HCT116 (cell line): ENCODE data around the gene SIRPG. TPM values are rescaled to one million over a fixed set of nuclear protein-coding genes. Genes with fewer than 3 reads are reported as not detected.
"Not testable (repeated sequence)": the region's sequence is repeated elsewhere in the genome, so short reads cannot be mapped to it uniquely, and the experiment has no call there.

Experiments
- ATAC-seq: fragments of 200-7000 bp; cut with Tn5 transposase; 2 replicates; pipeline ENCODE4 v1.9.1; 2020; ENCODE audit warnings: mild to moderate bottlenecking, moderate library complexity
- BruUV-seq: library from RNA; stranded (reverse); fragments of 400-500 nt; replicated peaks from 2 replicates; lab custom pipeline; 2021; lab: Mats Ljungman, UMichigan
- CTCF ChIA-PET: fragments of 300-600 bp; sonication (Branson Sonifier 250); formaldehyde crosslinking; loops from one replicate; lab custom pipeline; 2021; ENCODE audit warnings: antibody characterized with exemption; lab: Charles Lee
- POLR2A ChIA-PET: fragments of 300-600, 350-600 bp; sonication (Branson Sonifier 250); formaldehyde crosslinking; loops from one replicate; lab custom pipeline; 2021; ENCODE audit warnings: antibody characterized with exemption; lab: Charles Lee
- RAD21 ChIA-PET, 2 experiments: fragments of 300-600 bp; sonication (Branson Sonifier 250); formaldehyde crosslinking; loops; one replicate each; lab custom pipeline; 2023; ENCODE audit warnings: low total read pairs in 2 of 2; ENCODE audit not compliant: uncharacterized antibody in 2 of 2, unreplicated experiment in 2 of 2, low non-redundant PET in 1 of 2; lab: Charles Lee
- DNase-seq: peaks from one replicate; pipeline ENCODE4 v3.0.0-alpha.2; 2010; ENCODE audit warnings: low read depth, low spot score
- H2AFZ ChIP-seq: fragments of 200-600 bp; shearing (Covaris generic), sonication (generic); 2 replicates; pipeline ENCODE4 v1.6.1; 2017; ENCODE audit warnings: low read depth, mixed run types, mixed read lengths, antibody characterized with exemption, low read length; ENCODE audit not compliant: poor library complexity, severe bottlenecking
- H3K27ac ChIP-seq: 2 replicates; pipeline ENCODE4 v1.5.1; 2012; ENCODE audit warnings: low read depth, low read length
- H3K27me3 ChIP-seq: fragments of 200-600 bp; sonication (generic); 2 replicates; pipeline ENCODE4 v1.6.1; 2016; ENCODE audit warnings: mixed run types, low read length, mixed read lengths; ENCODE audit not compliant: insufficient read depth
- H3K36me3 ChIP-seq, 2 experiments: fragments of 200-500 bp in 1 of 2; fragments of 200-600 bp in 1 of 2; sonication (Bioruptor generic) in 1 of 2; sonication (generic) in 1 of 2; 2 replicates each; pipeline versions ENCODE4 v1.5.1 to v1.6.1; 2014 to 2016; ENCODE audit warnings: low read length in 2 of 2, inconsistent platforms in 1 of 2, mixed read lengths in 1 of 2, mixed run types in 1 of 2; ENCODE audit not compliant: insufficient read depth in 2 of 2, control insufficient read depth in 1 of 2
- H3K4me1 ChIP-seq, 2 experiments: fragments of 200-600 bp in 1 of 2; sonication (generic) in 1 of 2; 2 replicates each; pipeline versions ENCODE4 v1.5.1 to v1.6.1; 2012 to 2017; ENCODE audit warnings: low read length in 2 of 2, inconsistent platforms in 1 of 2, mild to moderate bottlenecking in 1 of 2, mixed read lengths in 1 of 2, mixed run types in 1 of 2, moderate library complexity in 1 of 2; ENCODE audit not compliant: insufficient read depth in 2 of 2, control insufficient read depth in 1 of 2
- H3K4me2 ChIP-seq: fragments of 200-600 bp; sonication (generic); 2 replicates; pipeline ENCODE4 v1.6.1; 2017; ENCODE audit warnings: mixed run types, low read length, mixed read lengths
- H3K4me3 ChIP-seq, 2 experiments: fragments of 200-600 bp in 1 of 2; sonication (generic) in 1 of 2; replicated peaks in 1 of 2; 2 replicates each; pipeline ENCODE4 v1.5.1; 2011 to 2016; ENCODE audit warnings: low read length in 2 of 2, control low read depth in 1 of 2, low read depth in 1 of 2, mild to moderate bottlenecking in 1 of 2, mixed read lengths in 1 of 2, mixed run types in 1 of 2
- H3K79me2 ChIP-seq: fragments of 200-600 bp; sonication (generic); 2 replicates; pipeline ENCODE4 v1.6.1; 2017; ENCODE audit warnings: mild to moderate bottlenecking, mixed run types, low read length, moderate library complexity, mixed read lengths; ENCODE audit not compliant: insufficient read depth
- H3K9ac ChIP-seq: fragments of 200-600 bp; sonication (generic); 2 replicates; pipeline ENCODE4 v1.6.1; 2016; ENCODE audit warnings: low read length, mixed read lengths
- H3K9me2 ChIP-seq: fragments of 200-600 bp; sonication (generic), shearing (Covaris generic); 2 replicates; pipeline ENCODE4 v1.6.1; 2017; ENCODE audit warnings: mixed run types, mild to moderate bottlenecking, moderate library complexity; ENCODE audit not compliant: insufficient read depth
- H3K9me3 ChIP-seq, 2 experiments: fragments of 200-500 bp in 1 of 2; fragments of 200-600 bp in 1 of 2; sonication (Bioruptor generic) in 1 of 2; sonication (generic) in 1 of 2; 2 replicates each; pipeline ENCODE4 v1.6.1; 2014 to 2017; ENCODE audit warnings: low read length in 2 of 2, mixed read lengths in 2 of 2, inconsistent platforms in 1 of 2, low read depth in 1 of 2, mild to moderate bottlenecking in 1 of 2, mixed run types in 1 of 2, moderate library complexity in 1 of 2; ENCODE audit not compliant: control insufficient read depth in 1 of 2, insufficient read depth in 1 of 2
- H4K20me1 ChIP-seq: fragments of 200-600 bp; sonication (generic), shearing (Covaris generic); 2 replicates; pipeline ENCODE4 v1.6.1; 2017; ENCODE audit warnings: mixed run types, mild to moderate bottlenecking, moderate library complexity; ENCODE audit not compliant: insufficient read depth
- CBX3 ChIP-seq: IDR thresholded peaks from 2 replicates; pipeline ENCODE4 v1.6.1; 2012; ENCODE audit warnings: low read depth
- CEBPB ChIP-seq: IDR thresholded peaks from 2 replicates; pipeline ENCODE4 v1.6.1; 2012; ENCODE audit warnings: low read depth
- CTCF ChIP-seq, 3 experiments: fragments of 200-600 bp in 1 of 3; sonication (generic) in 1 of 3; IDR thresholded peaks in 2 of 3; conservative IDR thresholded peaks in 1 of 3; 2 replicates each; pipeline ENCODE4 v1.5.1; 2012 to 2017; ENCODE audit warnings: low read depth in 2 of 3, low read length in 2 of 3, antibody characterized with exemption in 1 of 3, borderline replicate concordance in 1 of 3, control low read depth in 1 of 3, mild to moderate bottlenecking in 1 of 3, mixed read lengths in 1 of 3, mixed run types in 1 of 3, moderate library complexity in 1 of 3; ENCODE audit not compliant: insufficient read depth in 1 of 3
- ELF1 ChIP-seq: IDR thresholded peaks from 2 replicates; pipeline ENCODE4 v1.6.1; 2012; ENCODE audit warnings: low read depth, borderline replicate concordance
- EZH2phosphoT487 ChIP-seq: fragments of 200-600 bp; IDR thresholded peaks from 2 replicates; pipeline ENCODE4 v1.6.1; 2018; ENCODE audit warnings: antibody characterized with exemption, borderline replicate concordance
- FOSL1 ChIP-seq: IDR thresholded peaks from 2 replicates; pipeline ENCODE4 v1.6.1; 2012; ENCODE audit warnings: low read depth
- POLR2A ChIP-seq: IDR thresholded peaks from 2 replicates; pipeline ENCODE4 v1.7.0; 2011; ENCODE audit warnings: borderline replicate concordance; ENCODE audit not compliant: insufficient read depth, insufficient read length; ENCODE audit errors: extremely low read depth
- RAD21 ChIP-seq: IDR thresholded peaks from 2 replicates; pipeline ENCODE4 v1.6.1; 2012; ENCODE audit warnings: low read depth, mild to moderate bottlenecking
- SIN3A ChIP-seq: IDR thresholded peaks from 2 replicates; pipeline ENCODE4 v1.6.1; 2012; ENCODE audit warnings: low read depth
- YY1 ChIP-seq: IDR thresholded peaks from 2 replicates; pipeline ENCODE4 v1.6.1; 2011; ENCODE audit warnings: low read length, low read depth, moderate library complexity, mild to moderate bottlenecking; ENCODE audit not compliant: insufficient replicate concordance; ENCODE audit errors: extremely low read depth
- ZFX ChIP-seq: fragments of 450-650 bp; IDR thresholded peaks from 2 replicates; pipeline ENCODE4 v1.6.1; 2017
- ZNF274 ChIP-seq: fragments of 200-500 bp; sonication (Bioruptor generic); IDR thresholded peaks from 2 replicates; pipeline ENCODE4 v1.6.1; 2014; ENCODE audit warnings: mild to moderate bottlenecking, low read depth, low read length, inconsistent platforms
- intact Hi-C: fragments of 100-400 bp; cut with micrococcal nuclease; formaldehyde crosslinking; loops from 2 replicates; pipeline ENCODE4 v1.10.0; 2022
- total RNA-seq: library from RNA; stranded (reverse); gene quantifications from one replicate; pipeline ENCODE4 v1.2.1, GENCODE V29; 2021; ENCODE audit not compliant: unreplicated experiment
- TF ChIP-seq, protein P1 (sequence below): IDR thresholded peaks from 2 replicates; pipeline ENCODE4 v1.6.1; 2011; ENCODE audit warnings: mild to moderate bottlenecking, low read length, moderate library complexity; ENCODE audit not compliant: insufficient replicate concordance; ENCODE audit errors: extremely low read depth

The SIRPG gene
- total RNA-seq, 1 experiment from 2014 or later = not detected

DNA sequence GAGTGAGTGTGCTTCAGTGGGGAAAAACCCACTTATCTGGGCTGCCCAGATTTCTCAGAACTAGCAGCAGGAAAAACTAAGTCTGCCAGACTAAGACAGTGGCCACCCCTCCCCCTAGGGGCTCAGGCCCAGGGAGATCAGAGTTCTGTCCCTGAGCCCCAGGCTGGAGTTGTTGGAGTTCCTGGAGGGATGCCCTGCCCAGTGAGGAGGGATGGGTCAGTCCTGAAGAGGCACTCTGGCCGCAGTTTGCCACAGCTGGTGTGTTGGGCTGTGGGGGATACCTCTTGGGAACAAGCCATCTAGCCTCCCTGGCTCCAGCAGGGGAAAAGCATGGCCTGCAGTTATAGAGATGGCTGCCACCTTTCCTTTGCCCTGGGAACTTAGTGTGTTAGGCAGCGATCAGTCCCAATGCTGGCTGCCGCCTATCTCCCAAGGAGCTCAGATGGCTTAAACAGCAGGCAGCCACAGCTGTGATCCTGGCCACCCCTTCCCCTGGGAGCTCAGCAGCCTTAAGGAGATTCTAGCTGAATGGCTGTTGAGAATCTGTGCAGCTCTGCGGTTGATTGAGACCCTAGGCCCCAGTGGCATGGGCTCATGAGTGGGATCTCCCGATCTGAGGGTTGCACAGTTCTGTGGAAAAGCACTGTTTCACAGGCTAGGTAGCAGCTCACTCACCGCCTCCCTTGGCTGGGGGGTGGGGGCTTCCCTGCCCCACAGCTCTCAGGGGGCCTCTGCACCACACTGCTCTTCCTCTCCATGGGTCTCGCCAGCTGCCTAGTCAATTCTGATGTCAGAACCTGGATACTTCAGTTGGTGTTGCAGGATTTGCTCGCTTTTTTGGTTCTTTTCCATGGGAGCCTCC, 13.2 kb downstream of the SIRPG start (continued):
- TF ChIP-seq, protein P1, sequence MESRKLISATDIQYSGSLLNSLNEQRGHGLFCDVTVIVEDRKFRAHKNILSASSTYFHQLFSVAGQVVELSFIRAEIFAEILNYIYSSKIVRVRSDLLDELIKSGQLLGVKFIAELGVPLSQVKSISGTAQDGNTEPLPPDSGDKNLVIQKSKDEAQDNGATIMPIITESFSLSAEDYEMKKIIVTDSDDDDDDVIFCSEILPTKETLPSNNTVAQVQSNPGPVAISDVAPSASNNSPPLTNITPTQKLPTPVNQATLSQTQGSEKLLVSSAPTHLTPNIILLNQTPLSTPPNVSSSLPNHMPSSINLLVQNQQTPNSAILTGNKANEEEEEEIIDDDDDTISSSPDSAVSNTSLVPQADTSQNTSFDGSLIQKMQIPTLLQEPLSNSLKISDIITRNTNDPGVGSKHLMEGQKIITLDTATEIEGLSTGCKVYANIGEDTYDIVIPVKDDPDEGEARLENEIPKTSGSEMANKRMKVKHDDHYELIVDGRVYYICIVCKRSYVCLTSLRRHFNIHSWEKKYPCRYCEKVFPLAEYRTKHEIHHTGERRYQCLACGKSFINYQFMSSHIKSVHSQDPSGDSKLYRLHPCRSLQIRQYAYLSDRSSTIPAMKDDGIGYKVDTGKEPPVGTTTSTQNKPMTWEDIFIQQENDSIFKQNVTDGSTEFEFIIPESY = no peak
- TF ChIP-seq SIN3A (no peak), ZNF274 (no peak)

DNA sequence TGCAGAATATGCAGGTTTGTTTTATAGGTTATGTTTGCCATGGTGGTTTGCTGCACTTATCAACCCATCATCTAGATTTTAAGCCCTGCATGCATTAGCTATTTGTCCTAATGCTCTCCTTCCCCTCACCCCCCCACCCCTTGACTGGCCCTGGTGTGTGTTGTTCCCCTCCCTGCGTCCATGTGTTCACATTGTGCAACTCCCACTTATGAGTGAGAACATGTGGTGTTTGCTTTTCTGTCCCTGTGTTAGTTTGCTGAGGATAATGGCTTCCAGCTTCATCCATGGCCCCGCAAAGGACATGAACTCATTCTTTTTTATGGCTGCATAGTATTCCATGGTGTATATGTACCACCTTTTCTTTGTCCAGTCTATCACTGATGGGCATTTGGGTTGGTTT, 18.9 kb downstream of the SIRPG start:
- H3K36me3 ChIP-seq, H3K4me3 ChIP-seq, POLR2A ChIA-PET, ATAC-seq, H3K27me3 ChIP-seq, intact Hi-C loops, DNase-seq, H3K4me2 ChIP-seq, H3K9me3 ChIP-seq, H3K9ac ChIP-seq, BruUV-seq, H2AFZ ChIP-seq, RAD21 ChIA-PET, CTCF ChIA-PET, H3K9me2 ChIP-seq, H4K20me1 ChIP-seq, H3K79me2 ChIP-seq, H3K4me1 ChIP-seq, H3K27ac ChIP-seq: not testable (repeated sequence)

DNA sequence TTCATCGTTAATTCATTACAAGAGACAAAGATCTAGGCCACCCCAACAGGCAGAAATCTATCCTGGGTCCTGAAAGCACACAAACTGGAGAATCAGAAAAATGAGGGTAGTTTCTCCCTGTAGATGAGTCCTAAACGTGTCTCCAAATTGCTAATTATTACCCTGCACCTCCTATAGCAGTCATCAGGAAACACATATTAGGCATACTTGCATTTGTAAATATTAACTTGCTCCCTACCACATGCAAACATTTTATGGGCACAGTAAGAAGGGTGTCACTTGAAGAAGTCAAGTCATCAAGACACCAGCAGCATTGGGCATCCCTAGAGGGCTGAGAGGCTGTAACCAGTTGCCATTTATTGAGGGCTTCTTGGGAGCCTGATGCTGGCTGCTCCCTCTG, 19.8 kb downstream of the SIRPG start:
- H3K9me3 ChIP-seq = no peaks in the 10 kb centered on the region
- BruUV-seq = no TSS peak
- H3K27ac ChIP-seq = no peak overlapping the region
- no peak overlapping the region for H2AFZ ChIP-seq
- no peaks in the 10 kb centered on the region for H3K9me2 ChIP-seq
- H3K27me3 ChIP-seq = 0 out of 2 replicates have a peak, but pooled peaks cover 6% of the 10 kb centered on the region
- CTCF ChIA-PET = no interaction called here
- DNase-seq (no peak), ATAC-seq (no peak)
- H3K4me2 ChIP-seq = no peak overlapping the region
- H3K4me3 ChIP-seq = no peak overlapping the region
- intact Hi-C loops = no loop called here
- POLR2A ChIA-PET = no interaction called here
- no peak overlapping the region for H3K9ac ChIP-seq
- H3K36me3 ChIP-seq = no peaks in the 10 kb centered on the region
- RAD21 ChIA-PET = no interaction called here
- H3K4me1 ChIP-seq = peaks cover 8 to 10% of the 10 kb centered on the region in 2 experiments
- no peaks in the 10 kb centered on the region for H3K79me2 ChIP-seq
- no peaks in the 10 kb centered on the region for H4K20me1 ChIP-seq
- TF ChIP-seq YY1 (no peak), FOSL1 (no peak), CBX3 (no peak), ZFX (no peak), CTCF (IDR thresholded peaks at IDR 0.05 in 2 of 3, conservative IDR thresholded peaks at IDR 0.05 in 1 of 3; ENCODE audit: borderline replicate concordance in 1 of 3, insufficient read depth in 1 of 3, low read depth in 2 of 3, low read length in 2 of 3) (no peak), RAD21 (no peak), POLR2A (no peak), CEBPB (no peak), ELF1 (no peak), EZH2phosphoT487 (no peak)
